Inflammatory macrophage (primary cell): ENCODE data around the gene RBBP5.
A peak's percentile ranks its signal among the peaks of the same experiment; 100 is the strongest.

ENCODE experiments used
- DNase-seq, 2 donors: peaks; one replicate each; pipeline ENCODE4 v3.0.0-alpha.2; 2020 to 2022

Gene RBBP5

GRCh38 chr1:205129447-205130029, 7.8 kb upstream of the RBBP5 start:
- no peak for DNase-seq

GRCh38 chr1:205128050-205128449, 6.3 kb upstream of the RBBP5 start:
- no peak for DNase-seq

GRCh38 chr1:205127646-205128045, 5.9 kb upstream of the RBBP5 start:
- DNase-seq = peak; percentile 39 to 53

DNA sequence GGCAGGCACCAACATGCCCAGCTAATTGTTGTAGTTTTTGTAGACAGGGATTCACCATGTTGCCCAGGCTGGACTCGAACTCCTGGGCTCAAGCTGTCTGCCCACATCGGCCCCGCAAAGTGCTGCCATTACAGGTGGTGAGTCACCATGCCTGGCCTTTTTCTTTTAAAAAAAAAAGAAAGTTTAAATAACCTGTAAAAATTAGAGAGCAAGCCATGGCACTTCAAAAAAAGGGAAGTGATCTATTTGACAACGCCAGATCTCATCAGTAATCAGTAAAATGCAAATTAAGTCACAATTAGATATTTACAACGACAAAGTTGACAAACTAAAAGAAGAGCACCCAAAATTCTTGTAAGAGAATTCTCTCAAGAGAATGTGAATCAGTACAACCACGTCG, 2.9 kb upstream of the RBBP5 start:
- DNase-seq = no peak

- DNase-seq = no peak
Measured at GRCh38 chr1:205122489-205122882, 708 bp upstream of the RBBP5 start.

GRCh38 chr1:205118752-205119151, 3.0 kb downstream of the RBBP5 start:
- no peak for DNase-seq

GRCh38 chr1:205111354-205111753, 10.4 kb downstream of the RBBP5 start:
- DNase-seq = no peak

DNA sequence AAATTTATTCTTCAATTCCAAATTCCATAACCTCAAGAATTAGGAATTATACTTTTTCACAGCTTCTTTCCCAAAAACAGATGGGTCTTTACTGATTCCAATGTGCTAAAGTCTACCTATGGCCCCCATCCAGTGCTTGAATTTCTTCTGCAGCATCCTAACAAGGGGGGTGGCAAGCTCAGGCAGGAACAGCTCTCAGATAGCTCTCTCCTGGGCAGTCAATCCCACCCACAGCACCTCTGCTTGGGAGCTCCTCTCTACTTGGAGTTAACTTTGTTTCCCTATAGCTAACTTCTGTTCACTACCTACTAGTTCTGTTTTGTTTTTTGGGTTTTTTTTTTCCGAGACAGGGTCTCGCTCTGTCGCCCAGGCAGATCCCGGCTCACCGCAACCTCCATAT, 12.1 kb downstream of the RBBP5 start:
- DNase-seq = no peak

GRCh38 chr1:205109269-205109668, 12.5 kb downstream of the RBBP5 start:
- no peak for DNase-seq

DNA sequence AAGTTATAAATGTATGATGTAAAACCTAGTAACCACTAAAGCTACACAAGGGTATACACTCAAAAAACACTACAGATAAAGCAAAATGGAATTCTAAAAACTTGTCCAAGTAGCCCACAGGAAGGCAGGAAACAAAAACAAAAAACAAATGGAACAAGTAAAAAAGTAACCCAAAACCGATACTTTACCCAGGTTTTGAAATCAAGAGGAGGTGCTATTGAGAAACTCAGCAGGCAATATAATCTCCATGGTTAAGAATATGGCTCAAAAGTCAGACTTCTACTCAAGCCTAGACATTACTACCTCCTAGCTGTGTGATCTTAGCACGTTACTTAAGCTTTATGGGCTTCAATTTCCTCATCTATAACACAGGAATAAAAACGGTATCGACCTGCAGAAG, 13.3 kb downstream of the RBBP5 start:
- DNase-seq = no peak

GRCh38 chr1:205107327-205107726, 14.5 kb downstream of the RBBP5 start:
- DNase-seq = no peak

DNA sequence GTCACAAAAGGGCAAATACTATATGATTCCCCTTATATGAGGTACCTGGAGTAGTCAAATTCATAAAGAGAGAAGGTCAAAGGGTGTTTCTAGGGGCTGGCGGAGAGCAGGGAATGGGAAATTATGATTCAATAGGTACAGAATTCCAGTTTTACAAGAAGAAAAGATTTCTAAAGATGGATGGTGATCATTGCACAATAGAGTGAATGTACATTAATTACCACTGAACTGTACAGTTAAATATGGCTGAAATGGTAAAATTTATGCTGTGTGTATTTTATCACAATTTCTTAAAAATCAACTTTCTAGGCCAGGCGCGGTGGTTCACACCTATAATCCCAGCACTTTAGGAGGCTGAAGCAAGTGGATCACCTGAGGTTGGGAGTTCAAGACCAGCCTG, 19.4 kb downstream of the RBBP5 start:
- no peak for DNase-seq

- DNase-seq = no peak
Measured at GRCh38 chr1:205098242-205098641, 23.5 kb downstream of the RBBP5 start.

DNA sequence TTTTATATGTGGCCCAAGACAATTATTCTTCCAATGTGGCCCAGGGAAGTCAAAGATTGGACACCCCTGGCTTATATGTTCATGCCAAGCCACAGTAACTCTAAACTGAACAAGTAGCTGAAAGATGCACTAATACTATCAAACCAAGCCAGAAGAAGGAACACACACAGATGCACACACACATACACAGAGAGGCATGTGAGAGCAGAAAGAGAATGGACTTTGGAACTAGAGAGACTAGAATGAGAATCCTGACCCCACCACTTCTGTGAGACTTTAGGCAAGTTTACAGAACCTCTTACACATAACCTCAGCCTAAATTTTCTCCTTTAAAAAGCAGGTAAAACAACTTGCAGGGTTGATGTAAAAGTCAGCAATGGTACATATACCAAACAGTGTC, 26.4 kb downstream of the RBBP5 start:
- DNase-seq = no peak

GRCh38 chr1:205091043-205091740, 30.6 kb downstream of the RBBP5 start:
- no peak for DNase-seq

- DNase-seq = no peak
Measured at GRCh38 chr1:205088341-205088740, 33.4 kb downstream of the RBBP5 start.

DNA sequence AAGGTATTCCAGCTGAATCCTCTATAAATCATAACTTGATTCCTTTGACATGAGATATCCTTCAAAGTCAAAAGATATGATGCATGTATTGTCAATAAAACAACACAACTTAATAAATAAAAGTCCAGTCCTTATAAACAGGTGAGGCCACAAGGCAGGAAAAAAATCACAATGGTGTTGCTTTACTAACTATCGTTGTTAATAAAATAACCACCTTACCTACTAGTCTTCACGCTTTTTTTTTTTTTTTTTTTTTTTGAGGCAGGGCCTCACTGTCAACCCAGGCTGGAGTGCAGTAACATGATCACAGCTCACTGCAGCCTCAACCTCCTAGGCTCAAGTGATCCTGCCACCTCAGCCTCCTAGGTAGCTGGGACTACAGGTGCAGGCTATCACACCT, 37.4 kb downstream of the RBBP5 start, which contains the start of gene TMEM81:
TMEM81 (minus strand) TSS at position 101 of the 400 bp plus-strand sequence. CDS start 140 bp downstream, outside the sequence.
- no peak for DNase-seq

GRCh38 chr1:205082431-205082830, 39.3 kb downstream of the RBBP5 start:
- DNase-seq = no peak

DNA sequence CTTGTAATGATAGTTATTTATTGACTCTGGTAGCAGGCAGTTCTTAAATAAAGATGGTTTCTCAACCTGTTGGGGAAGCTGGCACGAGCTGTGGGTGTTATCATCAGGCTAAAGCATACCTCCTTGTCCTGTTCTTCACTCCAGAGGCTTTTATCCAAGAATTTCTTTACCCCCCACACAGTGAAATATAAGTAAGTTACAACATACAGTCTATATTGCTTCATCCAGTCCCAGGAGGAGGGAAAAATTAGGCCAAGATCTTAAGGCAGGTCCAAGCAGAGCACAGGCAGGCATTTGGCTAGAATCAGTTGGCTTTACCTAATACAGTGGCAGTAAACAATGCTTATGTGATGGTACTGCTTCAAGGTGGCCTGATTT, 43.9 kb downstream of the RBBP5 start:
- DNase-seq = no peak

DNA sequence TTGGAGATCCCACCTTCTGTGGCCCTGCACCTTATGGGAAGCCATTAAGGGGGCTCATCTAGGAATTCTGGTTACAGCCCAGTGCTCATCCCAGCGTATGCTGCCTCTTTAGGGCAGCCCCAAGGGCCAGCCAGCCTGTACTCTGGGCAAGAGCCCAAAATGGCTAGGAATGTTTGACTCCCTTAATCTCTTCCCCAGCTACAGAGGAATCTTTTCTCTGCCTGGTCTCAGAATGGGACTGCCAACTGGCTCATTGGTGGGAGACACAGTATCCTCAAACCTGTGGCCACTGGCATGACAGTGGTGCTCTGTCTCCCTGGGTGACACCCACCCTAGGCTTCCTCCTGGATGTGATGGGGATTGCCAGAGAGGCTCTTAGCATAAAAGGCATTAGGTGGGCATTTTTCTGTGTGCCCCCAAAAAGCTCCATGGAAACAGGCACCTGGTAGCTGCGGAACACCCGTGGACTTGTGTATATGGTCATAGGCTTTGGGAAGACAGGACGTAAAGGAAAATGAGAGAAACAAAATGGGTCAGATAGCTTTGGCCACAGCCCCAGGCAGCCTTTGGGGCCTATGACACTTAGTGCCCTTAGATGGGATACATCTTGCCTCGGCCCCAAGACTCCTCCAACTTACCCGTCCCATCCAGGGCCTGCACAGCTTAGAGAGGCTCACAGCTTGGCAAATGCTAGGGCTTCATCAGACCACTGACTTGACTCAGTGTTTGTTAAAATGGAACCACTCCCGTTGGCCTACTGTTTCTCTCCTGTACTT, 44.4 kb downstream of the RBBP5 start:
- no peak for DNase-seq

GRCh38 chr1:205076245-205076761, 45.5 kb downstream of the RBBP5 start:
- DNase-seq = no peak

DNA sequence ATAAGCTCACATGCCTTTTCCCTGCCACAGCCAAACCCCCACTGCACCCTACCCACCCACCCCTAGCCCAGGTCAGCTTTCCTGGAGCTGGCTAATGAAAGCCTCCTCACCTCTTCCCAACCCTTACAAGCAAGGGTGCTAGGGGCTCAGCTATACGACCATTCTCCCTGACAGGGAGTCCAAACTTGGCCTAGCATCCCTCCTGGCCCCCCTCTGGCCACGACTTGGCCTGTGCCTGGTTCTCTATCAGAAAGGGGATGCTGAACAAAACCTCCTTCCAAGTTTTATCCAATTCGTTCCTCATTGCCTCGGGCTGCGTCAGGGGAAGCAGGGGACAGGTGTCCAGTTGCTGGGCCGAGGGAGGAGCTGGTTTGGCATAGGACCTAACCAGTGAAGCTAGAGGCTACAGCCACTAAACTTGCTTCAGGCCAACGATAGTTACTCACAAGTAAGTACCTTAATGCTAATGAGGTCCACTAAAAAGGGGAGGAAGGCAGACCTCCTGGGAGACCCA, 46.1 kb downstream of the RBBP5 start:
- no peak for DNase-seq

DNA sequence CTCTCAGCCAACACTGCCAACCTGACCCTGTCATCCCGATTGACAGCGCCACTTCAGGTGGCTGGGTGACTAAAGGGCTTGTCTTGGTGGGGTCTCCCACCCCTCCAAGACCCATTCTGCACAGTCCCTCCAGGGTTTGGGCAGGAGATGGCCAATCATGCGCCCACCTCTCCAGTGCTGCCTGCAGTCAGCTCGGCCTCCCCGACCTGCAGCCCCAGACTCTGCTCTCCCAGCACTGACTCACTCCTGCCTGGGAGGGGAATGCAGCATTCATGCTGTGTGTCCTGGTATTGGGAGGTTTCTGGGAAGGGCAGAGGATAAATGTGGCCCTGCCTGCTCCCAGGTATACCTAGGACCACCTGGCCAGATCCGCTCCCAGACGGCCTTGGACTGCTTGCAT, 47.3 kb downstream of the RBBP5 start:
- no peak for DNase-seq
